Nephron progenitor cell (in vitro differentiated cells): Measurements from ENCODE around the gene COL13A1.
A peak's percentile ranks its signal among the peaks of the same experiment; 100 is the strongest.

Experiments
- DNase-seq: peaks from one replicate; pipeline ENCODE4 v3.0.0; 2021
- H3K27ac Mint-ChIP-seq: 2 replicates; pipeline ENCODE4 v1.8.0; 2021; ENCODE audit warnings: mild to moderate bottlenecking, moderate library complexity, mixed read lengths
- H3K27me3 Mint-ChIP-seq: 2 replicates; pipeline ENCODE4 v1.8.0; 2021; ENCODE audit warnings: mild to moderate bottlenecking, low read depth, mixed read lengths; ENCODE audit not compliant: poor library complexity
- H3K36me3 Mint-ChIP-seq: 2 replicates; pipeline ENCODE4 v1.8.0; 2021; ENCODE audit warnings: low read depth, mixed read lengths
- H3K4me1 Mint-ChIP-seq: 2 replicates; pipeline ENCODE4 v1.8.0; 2021; ENCODE audit warnings: mixed read lengths
- H3K4me3 Mint-ChIP-seq: 2 replicates; pipeline ENCODE4 v1.8.0; 2021; ENCODE audit warnings: mild to moderate bottlenecking, moderate library complexity, mixed read lengths
- H3K9me3 Mint-ChIP-seq: 2 replicates; pipeline ENCODE4 v1.8.0; 2021; ENCODE audit warnings: mild to moderate bottlenecking, moderate library complexity, mixed read lengths
- TF ChIP-seq, protein P1 (sequence below): fragments of 200-600 bp; sonication (generic); IDR thresholded peaks from 2 replicates; pipeline ENCODE4 v1.5.0; 2021; ENCODE audit warnings: antibody characterized with exemption

The COL13A1 gene

DNA sequence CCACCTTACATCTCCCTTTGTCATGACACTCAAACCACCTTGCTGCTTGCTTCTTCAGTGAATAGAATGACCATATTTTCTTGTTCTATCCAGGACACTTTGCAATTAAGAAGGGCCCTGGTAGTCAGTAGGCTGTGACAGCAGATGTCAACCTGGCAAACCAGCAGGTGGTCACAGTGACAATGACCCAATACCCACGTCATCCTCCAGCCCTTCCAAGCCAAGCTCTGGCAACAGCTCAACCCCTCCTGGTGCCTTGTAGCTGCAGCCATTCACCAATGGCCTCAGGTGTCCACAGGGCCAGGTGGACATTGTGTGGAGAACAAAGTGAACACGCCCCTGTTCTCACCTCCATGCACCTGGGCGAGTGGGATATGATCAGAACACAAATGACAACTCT is 163.4 kb downstream of the COL13A1 start:
- Mint-ChIP-seq H3K27ac (no peak overlapping the region), H3K9me3 (no peaks in the 10 kb centered on the region), H3K4me1 (peaks cover 60% of the 10 kb centered on the region), H3K27me3 (peaks cover 8% of the 10 kb centered on the region), H3K4me3 (no peak overlapping the region), H3K36me3 (no peaks in the 10 kb centered on the region)
- no peak for DNase-seq
- TF ChIP-seq, protein P1, sequence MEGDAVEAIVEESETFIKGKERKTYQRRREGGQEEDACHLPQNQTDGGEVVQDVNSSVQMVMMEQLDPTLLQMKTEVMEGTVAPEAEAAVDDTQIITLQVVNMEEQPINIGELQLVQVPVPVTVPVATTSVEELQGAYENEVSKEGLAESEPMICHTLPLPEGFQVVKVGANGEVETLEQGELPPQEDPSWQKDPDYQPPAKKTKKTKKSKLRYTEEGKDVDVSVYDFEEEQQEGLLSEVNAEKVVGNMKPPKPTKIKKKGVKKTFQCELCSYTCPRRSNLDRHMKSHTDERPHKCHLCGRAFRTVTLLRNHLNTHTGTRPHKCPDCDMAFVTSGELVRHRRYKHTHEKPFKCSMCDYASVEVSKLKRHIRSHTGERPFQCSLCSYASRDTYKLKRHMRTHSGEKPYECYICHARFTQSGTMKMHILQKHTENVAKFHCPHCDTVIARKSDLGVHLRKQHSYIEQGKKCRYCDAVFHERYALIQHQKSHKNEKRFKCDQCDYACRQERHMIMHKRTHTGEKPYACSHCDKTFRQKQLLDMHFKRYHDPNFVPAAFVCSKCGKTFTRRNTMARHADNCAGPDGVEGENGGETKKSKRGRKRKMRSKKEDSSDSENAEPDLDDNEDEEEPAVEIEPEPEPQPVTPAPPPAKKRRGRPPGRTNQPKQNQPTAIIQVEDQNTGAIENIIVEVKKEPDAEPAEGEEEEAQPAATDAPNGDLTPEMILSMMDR: no peak

DNA sequence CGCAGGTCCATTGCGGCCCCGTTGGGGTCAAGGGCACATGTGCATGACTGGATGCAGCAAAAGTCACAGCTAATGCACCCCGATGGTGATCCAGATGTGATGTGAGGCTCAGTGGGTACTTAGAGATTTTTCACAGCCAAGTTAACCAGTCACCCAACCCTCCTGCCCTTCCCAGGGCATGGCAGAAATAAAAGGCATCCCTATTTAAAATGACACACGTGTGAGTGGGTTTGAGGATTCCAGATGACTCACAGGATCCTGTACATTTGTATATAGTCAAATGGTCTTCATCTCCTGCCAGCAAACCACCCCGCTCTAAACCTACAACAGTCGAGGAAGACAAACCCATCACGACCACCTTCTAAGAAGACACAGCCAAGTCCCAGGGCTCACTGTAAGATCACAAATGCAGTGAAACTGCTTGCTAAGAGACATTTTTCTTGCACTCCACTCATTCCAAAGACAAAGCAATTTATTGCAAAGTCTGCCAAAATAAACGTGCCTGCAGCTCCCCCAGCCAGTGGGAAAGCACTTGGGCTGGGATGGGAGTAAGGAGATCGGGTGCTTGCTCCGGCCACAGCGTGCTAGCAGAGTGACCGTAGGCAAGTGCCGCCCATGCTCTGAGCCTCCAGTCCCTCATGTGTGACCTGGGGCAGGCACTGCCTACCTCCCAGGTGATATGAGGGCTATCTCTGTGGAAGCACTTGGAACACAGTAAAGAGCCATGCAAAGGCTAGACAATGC is 164.4 kb downstream of the COL13A1 start:
- peaks cover 8% of the 10 kb centered on the region for H3K27me3 Mint-ChIP-seq
- H3K9me3 Mint-ChIP-seq: no peaks in the 10 kb centered on the region
- H3K27ac Mint-ChIP-seq: no peak overlapping the region
- H3K36me3 Mint-ChIP-seq: no peaks in the 10 kb centered on the region
- H3K4me1 Mint-ChIP-seq: peaks cover 58% of the 10 kb centered on the region
- TF ChIP-seq, protein P1: no peak
- H3K4me3 Mint-ChIP-seq: no peak overlapping the region
- DNase-seq: no peak

DNA sequence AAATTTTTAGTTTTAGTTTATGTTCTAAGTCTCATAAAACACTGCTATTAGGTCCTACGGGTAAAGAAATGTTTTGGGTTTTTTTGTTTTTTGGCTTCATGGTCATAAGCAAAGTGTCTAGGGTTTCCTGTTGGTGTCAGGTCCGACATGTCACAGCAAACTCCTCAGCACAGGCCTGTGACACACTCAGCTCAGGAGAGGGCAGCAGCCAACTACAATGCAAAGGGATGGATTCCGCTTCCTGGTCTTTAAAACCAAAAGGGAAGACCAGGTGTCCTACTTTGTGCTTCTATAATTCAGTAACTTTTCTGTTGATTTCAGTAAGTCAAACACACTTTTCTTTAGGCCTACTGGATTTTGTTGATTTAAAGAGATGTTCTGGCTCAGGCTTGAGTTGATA is 167.1 kb downstream of the COL13A1 start:
- H3K4me3 Mint-ChIP-seq: no peak overlapping the region
- peaks cover 4% of the 10 kb centered on the region for H3K27me3 Mint-ChIP-seq
- no peak for DNase-seq
- H3K9me3 Mint-ChIP-seq: no peaks in the 10 kb centered on the region
- TF ChIP-seq, protein P1: peak; percentile 19
- H3K27ac Mint-ChIP-seq: no peak overlapping the region
- H3K4me1 Mint-ChIP-seq: peaks cover 53% of the 10 kb centered on the region
- no peaks in the 10 kb centered on the region for H3K36me3 Mint-ChIP-seq

DNA sequence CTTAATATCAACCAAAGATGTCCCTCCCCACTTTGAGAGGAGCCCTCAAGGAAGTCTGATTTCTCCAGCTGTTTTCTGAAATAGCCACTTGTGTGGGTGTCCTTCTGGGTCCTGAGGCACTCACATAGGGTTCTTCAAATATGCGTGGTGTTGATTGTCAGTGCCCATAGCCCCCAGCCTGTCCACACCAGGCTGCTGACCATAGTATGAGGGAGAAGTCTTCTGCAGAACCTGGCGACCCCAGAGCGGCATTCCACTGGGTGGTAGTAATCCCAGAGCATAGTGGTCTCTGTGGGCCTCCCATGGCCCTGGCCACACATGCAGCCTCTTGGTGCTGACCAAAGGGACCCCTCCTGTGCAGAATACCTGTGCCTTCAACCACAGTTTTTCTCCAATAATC is 168.3 kb downstream of the COL13A1 start:
- H3K9me3 Mint-ChIP-seq: no peaks in the 10 kb centered on the region
- H3K4me1 Mint-ChIP-seq: peaks cover 64% of the 10 kb centered on the region
- H3K27ac Mint-ChIP-seq: no peak overlapping the region
- no peak overlapping the region for H3K4me3 Mint-ChIP-seq
- no peaks in the 10 kb centered on the region for H3K36me3 Mint-ChIP-seq
- no peak for DNase-seq
- peaks cover 4% of the 10 kb centered on the region for H3K27me3 Mint-ChIP-seq
- TF ChIP-seq, protein P1: no peak

DNA sequence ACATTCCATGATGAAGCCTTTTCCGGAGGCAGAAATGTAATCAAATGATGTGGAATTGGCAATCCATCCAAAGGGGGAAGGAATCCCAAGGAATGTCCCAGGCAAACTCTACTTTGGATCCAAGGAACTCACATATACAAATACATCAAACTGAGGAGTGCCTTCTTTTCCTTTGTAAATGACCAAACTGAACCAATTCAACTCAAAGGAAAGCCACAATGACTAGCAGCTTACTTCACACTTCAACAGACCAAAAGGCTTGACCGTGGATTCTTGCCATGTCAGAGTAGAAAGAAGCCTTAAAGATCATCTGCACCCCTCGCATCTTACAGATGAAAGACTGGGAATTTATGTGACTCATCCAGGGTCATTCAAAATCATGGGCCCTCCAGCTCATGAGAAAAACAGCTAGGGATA is 171.3 kb downstream of the COL13A1 start:
- no peak for DNase-seq
- TF ChIP-seq, protein P1: no peak
- H3K4me1 Mint-ChIP-seq: peaks cover 47% of the 10 kb centered on the region
- H3K4me3 Mint-ChIP-seq: no peak overlapping the region
- H3K27me3 Mint-ChIP-seq: no peaks in the 10 kb centered on the region
- peaks cover 10% of the 10 kb centered on the region for H3K36me3 Mint-ChIP-seq
- peaks cover 24% of the 10 kb centered on the region for H3K9me3 Mint-ChIP-seq
- H3K27ac Mint-ChIP-seq: no peak overlapping the region

DNA sequence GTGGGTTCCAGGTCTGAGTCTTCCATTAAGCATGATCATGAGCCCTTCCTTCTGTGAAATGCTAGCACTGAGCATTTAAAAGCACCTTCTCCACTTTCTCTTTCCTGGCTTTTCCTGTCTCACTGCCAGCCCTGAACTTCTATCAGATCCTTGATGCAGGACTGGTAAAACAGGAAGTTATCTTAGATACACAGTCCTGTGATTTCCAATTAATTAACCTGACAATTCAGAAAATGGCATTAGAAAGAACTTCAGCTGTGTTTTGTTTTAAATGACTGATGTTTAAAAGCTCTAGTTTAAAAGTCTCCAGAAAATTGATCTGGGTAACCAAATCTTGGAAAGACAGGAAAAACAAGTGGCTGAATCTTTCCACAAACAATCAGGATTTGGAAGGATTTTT is 172.0 kb downstream of the COL13A1 start:
- Mint-ChIP-seq H3K27me3 (peaks cover 2% of the 10 kb centered on the region), H3K4me3 (no peak overlapping the region), H3K27ac (no peak overlapping the region), H3K9me3 (peaks cover 31% of the 10 kb centered on the region), H3K36me3 (peaks cover 15% of the 10 kb centered on the region), H3K4me1 (peaks cover 40% of the 10 kb centered on the region)
- DNase-seq: no peak
- TF ChIP-seq, protein P1: no peak
